ENCODE measurements around the gene EPN2. TPM values are rescaled to one million over a fixed set of nuclear protein-coding genes. Genes with fewer than 3 reads are reported as not detected.

Gene EPN2
- total RNA-seq, 1 experiment from 2014 or later, result 73.1 TPM

DNA sequence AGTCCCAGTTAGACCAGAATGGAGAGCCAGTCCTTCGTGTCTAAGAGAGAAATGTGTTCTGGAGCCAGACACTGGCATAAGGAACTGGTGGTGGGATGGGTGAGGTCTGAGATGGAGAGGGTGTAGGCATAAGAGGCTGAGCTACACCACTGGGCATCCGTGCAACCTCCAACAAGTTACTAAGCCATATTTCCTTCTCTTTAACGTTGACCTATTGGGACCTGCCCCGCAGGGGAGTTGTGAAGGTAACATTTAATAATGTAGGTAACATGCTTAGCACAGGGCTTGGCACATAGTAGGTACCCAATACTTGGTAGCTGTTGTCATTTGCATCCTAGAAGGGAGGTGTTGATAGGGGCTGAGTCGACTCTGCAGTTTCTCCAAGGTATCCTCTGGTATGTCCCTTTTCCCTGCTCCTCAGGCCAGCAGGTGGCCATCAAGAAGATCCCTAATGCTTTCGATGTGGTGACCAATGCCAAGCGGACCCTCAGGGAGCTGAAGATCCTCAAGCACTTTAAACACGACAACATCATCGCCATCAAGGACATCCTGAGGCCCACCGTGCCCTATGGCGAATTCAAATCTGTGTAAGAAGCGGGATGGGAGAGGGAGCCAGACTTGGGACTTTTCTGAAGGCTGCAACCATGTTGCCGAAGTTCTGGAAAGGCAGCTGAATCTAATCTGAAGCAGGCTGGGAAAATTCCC lies 142.3 kb downstream of the EPN2 start:
- no peak for DNase-seq (ENCODE audit: low read depth, low spot score)
- H3K36me3 ChIP-seq (ENCODE audit: control insufficient read depth in 1 of 2, insufficient read depth in 2 of 2, low read length in 2 of 2), result peaks cover 16 to 22% of the 10 kb centered on the region in 2 experiments; a peak in 3 of 4 replicates
- no peak overlapping the region for H3K27ac ChIP-seq (ENCODE audit: low read depth, low read length)
- ATAC-seq, result no peak
- H3K9ac ChIP-seq (ENCODE audit: low read length), result no peak overlapping the region
- no peaks in the 10 kb centered on the region for H3K9me3 ChIP-seq (ENCODE audit: control insufficient read depth in 1 of 2, insufficient read depth in 1 of 2, low read depth in 1 of 2, low read length in 2 of 2)
- ChIA-PET POLR2A (no interaction called here), CTCF (no interaction called here), RAD21 (ENCODE audit: low non-redundant PET in 1 of 2, low total read pairs in 2 of 2, uncharacterized antibody in 2 of 2, unreplicated experiment in 2 of 2) (no interaction called here)
- H3K4me3 ChIP-seq (replicated peaks in 1 of 2; ENCODE audit: low read depth in 1 of 2, low read length in 2 of 2), result peak overlapping the region; percentile 67 to 94
- no peak for TF ChIP-seq CEBPB (IDR thresholded peaks at IDR 0.05; ENCODE audit: low read depth)
- TF ChIP-seq SP1 (IDR thresholded peaks at IDR 0.05; ENCODE audit: low read depth), result no peak
- no peak for TF ChIP-seq CBX3 (IDR thresholded peaks at IDR 0.05; ENCODE audit: low read depth)
- TF ChIP-seq EZH2phosphoT487 (IDR thresholded peaks at IDR 0.05; ENCODE audit: borderline replicate concordance), result no peak
- TF ChIP-seq JUND (IDR thresholded peaks at IDR 0.05), result no peak
- TF ChIP-seq RAD21 (IDR thresholded peaks at IDR 0.05; ENCODE audit: low read depth), result no peak
- no peak for TF ChIP-seq TCF7L2 (IDR thresholded peaks at IDR 0.05; ENCODE audit: borderline replicate concordance, extremely low read depth, insufficient read depth, insufficient read length)
- TF ChIP-seq, protein P1, sequence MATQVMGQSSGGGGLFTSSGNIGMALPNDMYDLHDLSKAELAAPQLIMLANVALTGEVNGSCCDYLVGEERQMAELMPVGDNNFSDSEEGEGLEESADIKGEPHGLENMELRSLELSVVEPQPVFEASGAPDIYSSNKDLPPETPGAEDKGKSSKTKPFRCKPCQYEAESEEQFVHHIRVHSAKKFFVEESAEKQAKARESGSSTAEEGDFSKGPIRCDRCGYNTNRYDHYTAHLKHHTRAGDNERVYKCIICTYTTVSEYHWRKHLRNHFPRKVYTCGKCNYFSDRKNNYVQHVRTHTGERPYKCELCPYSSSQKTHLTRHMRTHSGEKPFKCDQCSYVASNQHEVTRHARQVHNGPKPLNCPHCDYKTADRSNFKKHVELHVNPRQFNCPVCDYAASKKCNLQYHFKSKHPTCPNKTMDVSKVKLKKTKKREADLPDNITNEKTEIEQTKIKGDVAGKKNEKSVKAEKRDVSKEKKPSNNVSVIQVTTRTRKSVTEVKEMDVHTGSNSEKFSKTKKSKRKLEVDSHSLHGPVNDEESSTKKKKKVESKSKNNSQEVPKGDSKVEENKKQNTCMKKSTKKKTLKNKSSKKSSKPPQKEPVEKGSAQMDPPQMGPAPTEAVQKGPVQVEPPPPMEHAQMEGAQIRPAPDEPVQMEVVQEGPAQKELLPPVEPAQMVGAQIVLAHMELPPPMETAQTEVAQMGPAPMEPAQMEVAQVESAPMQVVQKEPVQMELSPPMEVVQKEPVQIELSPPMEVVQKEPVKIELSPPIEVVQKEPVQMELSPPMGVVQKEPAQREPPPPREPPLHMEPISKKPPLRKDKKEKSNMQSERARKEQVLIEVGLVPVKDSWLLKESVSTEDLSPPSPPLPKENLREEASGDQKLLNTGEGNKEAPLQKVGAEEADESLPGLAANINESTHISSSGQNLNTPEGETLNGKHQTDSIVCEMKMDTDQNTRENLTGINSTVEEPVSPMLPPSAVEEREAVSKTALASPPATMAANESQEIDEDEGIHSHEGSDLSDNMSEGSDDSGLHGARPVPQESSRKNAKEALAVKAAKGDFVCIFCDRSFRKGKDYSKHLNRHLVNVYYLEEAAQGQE (IDR thresholded peaks at IDR 0.05; ENCODE audit: low read depth), result no peak
- no peak for TF ChIP-seq SIN3A (IDR thresholded peaks at IDR 0.05; ENCODE audit: low read depth)
- TF ChIP-seq, protein P2, sequence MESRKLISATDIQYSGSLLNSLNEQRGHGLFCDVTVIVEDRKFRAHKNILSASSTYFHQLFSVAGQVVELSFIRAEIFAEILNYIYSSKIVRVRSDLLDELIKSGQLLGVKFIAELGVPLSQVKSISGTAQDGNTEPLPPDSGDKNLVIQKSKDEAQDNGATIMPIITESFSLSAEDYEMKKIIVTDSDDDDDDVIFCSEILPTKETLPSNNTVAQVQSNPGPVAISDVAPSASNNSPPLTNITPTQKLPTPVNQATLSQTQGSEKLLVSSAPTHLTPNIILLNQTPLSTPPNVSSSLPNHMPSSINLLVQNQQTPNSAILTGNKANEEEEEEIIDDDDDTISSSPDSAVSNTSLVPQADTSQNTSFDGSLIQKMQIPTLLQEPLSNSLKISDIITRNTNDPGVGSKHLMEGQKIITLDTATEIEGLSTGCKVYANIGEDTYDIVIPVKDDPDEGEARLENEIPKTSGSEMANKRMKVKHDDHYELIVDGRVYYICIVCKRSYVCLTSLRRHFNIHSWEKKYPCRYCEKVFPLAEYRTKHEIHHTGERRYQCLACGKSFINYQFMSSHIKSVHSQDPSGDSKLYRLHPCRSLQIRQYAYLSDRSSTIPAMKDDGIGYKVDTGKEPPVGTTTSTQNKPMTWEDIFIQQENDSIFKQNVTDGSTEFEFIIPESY (IDR thresholded peaks at IDR 0.05; ENCODE audit: extremely low read depth, insufficient replicate concordance, low read length), result no peak
- TF ChIP-seq FOSL1 (IDR thresholded peaks at IDR 0.05; ENCODE audit: low read depth), result no peak
- TF ChIP-seq, protein P3, sequence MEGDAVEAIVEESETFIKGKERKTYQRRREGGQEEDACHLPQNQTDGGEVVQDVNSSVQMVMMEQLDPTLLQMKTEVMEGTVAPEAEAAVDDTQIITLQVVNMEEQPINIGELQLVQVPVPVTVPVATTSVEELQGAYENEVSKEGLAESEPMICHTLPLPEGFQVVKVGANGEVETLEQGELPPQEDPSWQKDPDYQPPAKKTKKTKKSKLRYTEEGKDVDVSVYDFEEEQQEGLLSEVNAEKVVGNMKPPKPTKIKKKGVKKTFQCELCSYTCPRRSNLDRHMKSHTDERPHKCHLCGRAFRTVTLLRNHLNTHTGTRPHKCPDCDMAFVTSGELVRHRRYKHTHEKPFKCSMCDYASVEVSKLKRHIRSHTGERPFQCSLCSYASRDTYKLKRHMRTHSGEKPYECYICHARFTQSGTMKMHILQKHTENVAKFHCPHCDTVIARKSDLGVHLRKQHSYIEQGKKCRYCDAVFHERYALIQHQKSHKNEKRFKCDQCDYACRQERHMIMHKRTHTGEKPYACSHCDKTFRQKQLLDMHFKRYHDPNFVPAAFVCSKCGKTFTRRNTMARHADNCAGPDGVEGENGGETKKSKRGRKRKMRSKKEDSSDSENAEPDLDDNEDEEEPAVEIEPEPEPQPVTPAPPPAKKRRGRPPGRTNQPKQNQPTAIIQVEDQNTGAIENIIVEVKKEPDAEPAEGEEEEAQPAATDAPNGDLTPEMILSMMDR (IDR thresholded peaks at IDR 0.05 in 2 of 3, conservative IDR thresholded peaks at IDR 0.05 in 1 of 3; ENCODE audit: borderline replicate concordance in 1 of 3, insufficient read depth in 1 of 3, low read depth in 2 of 3, low read length in 2 of 3), result no peak
- no peak for TF ChIP-seq EGR1 (IDR thresholded peaks at IDR 0.05; ENCODE audit: low read depth)
- no peak for TF ChIP-seq ELF1 (IDR thresholded peaks at IDR 0.05; ENCODE audit: borderline replicate concordance, low read depth)
- no peak for TF ChIP-seq POLR2A (IDR thresholded peaks at IDR 0.05; ENCODE audit: borderline replicate concordance, extremely low read depth, insufficient read depth, insufficient read length)
- TF ChIP-seq POLR2AphosphoS5 (IDR thresholded peaks at IDR 0.05; ENCODE audit: low read depth, low read length), result no peak
- no peak for TF ChIP-seq EZH2 (IDR thresholded peaks at IDR 0.05)
- TF ChIP-seq, protein P4, sequence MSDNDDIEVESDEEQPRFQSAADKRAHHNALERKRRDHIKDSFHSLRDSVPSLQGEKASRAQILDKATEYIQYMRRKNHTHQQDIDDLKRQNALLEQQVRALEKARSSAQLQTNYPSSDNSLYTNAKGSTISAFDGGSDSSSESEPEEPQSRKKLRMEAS (IDR thresholded peaks at IDR 0.05), result no peak
- no peaks in the 10 kb centered on the region for H3K27me3 ChIP-seq (ENCODE audit: insufficient read depth, low read length)
- H3K79me2 ChIP-seq (ENCODE audit: insufficient read depth, low read length), result peaks cover 7% of the 10 kb centered on the region
- H3K9me2 ChIP-seq (ENCODE audit: insufficient read depth), result no peaks in the 10 kb centered on the region
- no peaks in the 10 kb centered on the region for H4K20me1 ChIP-seq (ENCODE audit: insufficient read depth)
- H2AFZ ChIP-seq (ENCODE audit: low read depth, low read length, poor library complexity, severe bottlenecking), result no peak overlapping the region
- TSS peak; percentile 42 for BruUV-seq (replicated peaks)
- intact Hi-C loops (cut with micrococcal nuclease), result loop anchor here (5.0 kb wide), 1 partner anchor 373 kb away; no protein-coding TSS in a partner anchor
- peak overlapping the region; percentile 82 for H3K4me2 ChIP-seq (ENCODE audit: low read length)
- peaks cover 9 to 18% of the 10 kb centered on the region in 2 experiments; a peak in 3 of 4 replicates for H3K4me1 ChIP-seq (ENCODE audit: control insufficient read depth in 1 of 2, insufficient read depth in 2 of 2, low read length in 2 of 2)
